GM18909 (cell line): Measurements from ENCODE around the gene AQP6.
"Not testable (repeated sequence)": the region's sequence is repeated elsewhere in the genome, so short reads cannot be mapped to it uniquely, and the experiment has no call there.

Experiments
- ATAC-seq: cut with Tn5 transposase; IDR thresholded peaks from one replicate; pipeline ENCODE4 v1.9.1; 2021; ENCODE audit warnings: mild to moderate bottlenecking; ENCODE audit not compliant: unreplicated experiment, poor library complexity

The AQP6 gene

DNA sequence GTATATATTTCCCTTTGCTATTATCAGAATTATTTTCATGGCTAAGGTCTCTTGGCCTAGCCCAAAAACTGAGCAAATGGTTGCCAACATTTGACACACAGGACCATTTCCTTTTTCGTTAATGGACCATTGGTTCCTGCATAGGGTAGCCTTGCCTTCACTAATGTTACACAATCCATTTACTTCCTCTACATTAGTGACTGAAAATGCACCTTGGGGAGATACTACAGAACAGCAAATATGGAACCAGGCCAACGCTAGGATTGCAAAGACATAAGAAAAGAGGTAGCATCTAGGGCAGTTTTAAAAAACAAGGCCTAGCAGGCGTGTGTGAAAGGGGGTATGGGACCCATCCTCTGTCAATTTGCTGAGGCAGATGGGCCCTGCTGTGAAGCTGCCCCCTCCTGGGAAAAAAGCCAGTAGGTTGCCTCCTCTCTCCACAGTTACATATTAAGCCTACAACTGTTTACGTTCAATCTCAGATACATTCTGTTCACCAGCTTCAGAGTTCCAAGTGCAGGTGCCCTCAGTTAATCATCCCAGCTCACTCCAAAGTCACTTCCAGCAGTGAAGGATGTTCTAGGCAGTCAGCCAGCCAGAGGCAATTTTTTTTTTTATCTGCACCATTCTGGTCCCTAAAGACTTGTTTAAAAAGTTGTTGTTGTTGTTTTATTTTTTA lies 15.0 kb downstream of the AQP6 start:
- no peak for ATAC-seq

DNA sequence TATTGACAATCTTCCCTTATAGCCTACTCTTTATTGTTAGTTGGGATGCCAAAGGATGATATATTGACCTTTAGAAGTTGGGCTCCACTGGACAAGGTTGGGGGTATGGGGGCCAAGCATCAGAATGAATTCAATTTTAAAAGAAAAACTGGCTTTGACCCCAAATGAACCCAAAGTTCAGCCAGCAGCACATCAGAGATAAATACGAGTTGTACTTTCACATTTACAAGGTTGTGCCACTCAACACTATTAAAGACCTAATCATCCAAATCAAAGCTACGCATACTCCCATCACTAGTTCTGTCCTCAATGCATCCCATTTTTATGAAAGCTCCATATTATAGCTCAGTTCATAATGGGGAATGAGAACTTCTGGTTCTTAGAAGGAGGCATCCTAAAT lies 16.7 kb downstream of the AQP6 start:
- not testable (repeated sequence) for ATAC-seq

DNA sequence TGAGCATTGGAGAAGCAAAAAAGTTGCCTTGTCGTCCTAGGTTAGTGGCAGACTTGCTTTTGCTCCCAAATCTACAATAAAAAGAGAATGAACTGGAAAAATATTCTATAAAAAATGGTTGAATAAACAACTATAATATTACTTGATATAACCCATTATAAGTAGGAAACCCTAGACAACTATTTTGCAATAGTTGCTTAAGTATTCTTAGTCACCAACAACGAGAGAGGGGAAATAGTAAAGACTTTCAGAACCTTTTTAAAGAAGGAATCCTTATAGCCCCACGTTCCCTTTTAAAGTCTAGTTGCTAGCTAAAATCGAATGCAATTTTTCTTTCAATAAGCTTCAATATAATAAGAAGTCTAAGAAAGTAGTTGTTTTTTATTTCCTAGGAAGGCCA lies 17.5 kb downstream of the AQP6 start:
- no peak for ATAC-seq

DNA sequence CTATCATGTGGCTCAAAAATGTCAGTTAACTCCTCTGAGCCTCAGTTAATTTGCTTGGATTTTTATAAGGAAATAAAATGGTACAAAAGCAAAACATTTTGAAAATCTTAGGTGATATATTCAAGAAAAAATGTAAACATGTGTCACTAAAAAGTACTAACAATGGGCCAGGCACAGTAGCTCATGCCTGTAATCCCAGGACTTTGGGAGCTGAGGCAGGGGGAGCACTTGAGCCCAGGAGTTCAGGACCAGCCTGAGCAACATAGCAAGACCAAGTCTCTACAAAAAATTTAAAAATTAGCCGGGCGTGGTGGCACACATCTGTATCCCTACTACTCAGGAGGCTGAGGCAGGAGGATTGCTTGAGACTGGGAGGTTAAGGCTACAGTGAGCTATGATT lies 25.7 kb downstream of the AQP6 start:
- no peak for ATAC-seq

DNA sequence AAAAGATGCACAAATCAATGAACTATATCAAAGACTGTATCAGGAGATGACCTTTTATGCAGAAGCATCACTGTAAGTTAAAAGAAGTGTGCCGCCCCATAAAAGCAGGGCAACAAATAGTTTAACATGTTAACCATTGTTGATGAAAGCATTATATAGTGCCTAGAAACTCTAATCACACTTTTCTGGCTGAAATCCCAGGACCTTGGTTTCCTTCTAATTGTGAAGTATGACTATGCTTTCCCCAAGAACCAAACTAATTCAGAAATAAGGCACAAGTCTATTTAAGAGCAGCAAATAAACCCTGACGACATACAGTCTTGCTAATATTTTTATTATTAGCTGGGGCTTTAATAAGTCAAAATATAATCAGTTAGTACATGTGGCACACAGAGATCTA lies 30.8 kb downstream of the AQP6 start:
- ATAC-seq: no peak

DNA sequence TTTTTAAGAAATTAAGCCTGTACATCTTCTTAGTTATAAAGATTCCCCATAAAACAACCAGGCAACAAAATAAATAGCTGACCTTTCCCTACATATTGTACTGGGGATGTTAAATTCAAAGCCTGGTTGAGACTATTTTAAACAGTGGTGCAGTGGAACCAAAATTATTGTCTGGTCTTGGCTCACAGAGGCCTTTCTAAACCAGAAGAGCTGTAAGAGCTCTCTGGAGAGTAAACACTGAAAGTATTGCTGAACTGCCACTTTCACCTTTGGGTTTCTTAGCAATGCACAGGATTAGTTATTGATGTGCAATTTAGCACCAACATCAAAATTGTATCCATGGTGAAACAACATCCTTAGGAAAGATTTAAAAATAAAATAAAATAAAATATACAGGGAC lies 31.9 kb downstream of the AQP6 start:
- ATAC-seq: no peak

DNA sequence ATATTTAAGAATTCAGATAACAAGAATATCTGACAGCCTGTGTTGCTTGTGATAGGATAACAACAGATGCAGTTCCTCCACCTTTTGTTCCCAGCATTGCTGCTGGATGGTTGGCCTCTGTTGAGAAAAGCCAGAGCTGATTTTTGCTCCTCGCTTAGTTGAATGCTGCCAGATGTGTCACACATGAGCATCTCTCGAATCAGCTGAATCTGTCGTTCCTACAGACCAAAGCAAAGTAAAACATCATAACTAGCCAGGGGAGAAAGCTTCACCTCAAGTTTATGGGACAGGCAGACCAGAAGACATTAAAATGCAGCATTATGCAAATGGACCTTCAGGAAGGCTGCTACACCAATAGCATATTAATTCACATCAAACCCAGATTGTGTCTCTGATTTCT lies 32.4 kb downstream of the AQP6 start:
- no peak for ATAC-seq

DNA sequence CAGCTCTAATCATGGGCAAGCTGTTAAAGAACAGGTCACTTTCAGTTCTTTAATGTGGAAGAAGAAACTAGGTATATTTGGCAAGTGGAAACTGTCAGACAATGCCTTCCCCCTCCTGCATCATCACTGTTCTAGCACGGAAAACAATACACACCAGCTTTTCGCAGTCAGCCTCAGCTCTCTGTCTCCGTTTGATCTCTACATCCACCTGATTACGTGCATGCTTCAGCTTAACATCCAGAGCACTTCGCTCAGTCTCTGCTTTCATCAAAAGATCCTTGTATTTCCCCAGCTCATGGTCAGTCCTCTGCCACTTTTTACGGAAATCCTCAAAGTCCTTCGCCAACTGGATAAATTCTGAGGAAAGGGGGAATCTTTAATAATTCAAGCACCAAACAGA lies 33.5 kb downstream of the AQP6 start:
- ATAC-seq: no peak

DNA sequence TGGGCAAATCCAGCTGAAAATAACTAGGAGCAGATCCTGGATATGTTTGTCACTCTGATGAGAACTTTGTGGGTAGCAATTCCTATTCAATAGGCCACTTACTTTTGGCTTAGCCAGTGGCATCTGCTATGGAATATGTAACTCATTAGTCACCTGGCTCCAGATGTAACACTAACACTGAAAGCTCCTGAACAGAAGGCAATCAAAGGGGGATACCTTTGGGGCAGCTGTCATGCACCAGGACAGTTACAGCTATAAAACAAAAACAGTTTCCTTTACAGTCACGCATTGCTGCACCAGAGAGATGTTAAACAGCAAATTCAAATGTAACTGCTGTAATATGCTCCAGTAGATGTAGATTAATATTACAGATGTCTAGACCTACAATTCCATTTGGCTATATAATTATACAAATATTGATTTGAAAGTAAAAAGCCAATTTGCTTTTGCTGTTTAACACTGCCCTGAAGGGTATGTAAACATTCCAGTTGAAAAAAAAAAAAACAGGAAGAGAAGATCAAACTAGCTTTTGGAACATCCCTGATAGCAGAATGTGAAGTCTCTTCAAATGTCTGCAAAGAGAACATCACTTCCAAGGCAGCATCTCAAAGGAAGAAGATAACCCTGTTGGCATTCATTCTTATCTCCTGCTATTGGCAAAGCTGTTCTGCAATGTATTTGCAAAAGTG lies 34.2 kb downstream of the AQP6 start:
- ATAC-seq: no peak

DNA sequence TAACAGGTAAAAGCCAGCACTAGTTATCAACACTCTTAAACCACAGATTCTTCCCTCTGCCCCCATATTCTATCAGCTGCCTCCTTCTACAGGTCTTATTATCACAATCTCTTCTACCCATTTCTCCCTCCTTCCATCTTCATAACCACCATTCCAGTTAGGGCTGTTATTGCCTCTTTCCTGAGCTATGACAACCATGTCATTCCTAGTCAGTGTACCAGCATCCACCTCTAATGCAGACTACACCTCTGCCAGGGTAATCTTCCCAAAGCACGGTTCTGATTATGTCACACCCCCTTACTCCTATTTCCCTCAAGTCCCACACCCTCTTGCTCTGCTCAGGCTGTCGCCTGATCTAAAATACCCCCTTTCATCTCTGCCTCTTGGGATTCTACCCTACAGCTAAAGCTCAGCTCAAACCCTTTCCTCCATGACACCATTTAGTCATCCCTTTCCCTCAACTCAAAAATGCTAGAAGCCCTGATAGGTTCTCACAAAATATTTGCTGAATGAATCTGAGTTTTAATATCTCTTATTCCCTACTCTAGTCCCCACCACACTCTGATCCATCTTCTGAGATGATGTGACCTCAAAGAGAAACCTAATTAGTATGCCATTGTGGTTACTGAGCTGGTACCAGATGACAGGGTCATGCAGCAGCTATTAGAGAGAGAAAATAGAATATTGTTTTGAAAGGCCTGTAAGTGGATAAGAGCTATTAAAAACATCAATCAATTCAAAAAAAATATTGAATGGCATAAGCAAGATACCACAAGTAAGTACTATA lies 40.8 kb downstream of the AQP6 start:
- ATAC-seq: no peak

DNA sequence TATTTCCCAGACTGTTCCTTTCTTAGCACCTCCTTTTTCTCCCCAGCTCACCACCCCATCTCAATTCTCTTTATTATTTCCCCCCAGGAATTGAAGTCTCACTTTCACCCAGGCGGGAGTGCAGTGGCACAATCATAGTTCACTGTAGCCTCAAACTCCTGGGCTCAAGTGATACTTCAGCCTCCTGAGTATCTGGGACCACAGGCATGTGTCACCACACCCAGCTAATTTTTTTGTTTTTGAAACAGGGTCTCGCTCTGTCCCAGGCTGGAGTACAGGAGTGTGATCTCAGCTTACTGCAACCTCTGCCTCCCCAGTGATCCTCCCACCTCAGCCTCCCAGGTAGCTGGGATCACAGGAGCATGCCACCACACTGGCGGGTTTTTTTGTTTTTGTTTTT lies 41.6 kb downstream of the AQP6 start:
- ATAC-seq: no peak

DNA sequence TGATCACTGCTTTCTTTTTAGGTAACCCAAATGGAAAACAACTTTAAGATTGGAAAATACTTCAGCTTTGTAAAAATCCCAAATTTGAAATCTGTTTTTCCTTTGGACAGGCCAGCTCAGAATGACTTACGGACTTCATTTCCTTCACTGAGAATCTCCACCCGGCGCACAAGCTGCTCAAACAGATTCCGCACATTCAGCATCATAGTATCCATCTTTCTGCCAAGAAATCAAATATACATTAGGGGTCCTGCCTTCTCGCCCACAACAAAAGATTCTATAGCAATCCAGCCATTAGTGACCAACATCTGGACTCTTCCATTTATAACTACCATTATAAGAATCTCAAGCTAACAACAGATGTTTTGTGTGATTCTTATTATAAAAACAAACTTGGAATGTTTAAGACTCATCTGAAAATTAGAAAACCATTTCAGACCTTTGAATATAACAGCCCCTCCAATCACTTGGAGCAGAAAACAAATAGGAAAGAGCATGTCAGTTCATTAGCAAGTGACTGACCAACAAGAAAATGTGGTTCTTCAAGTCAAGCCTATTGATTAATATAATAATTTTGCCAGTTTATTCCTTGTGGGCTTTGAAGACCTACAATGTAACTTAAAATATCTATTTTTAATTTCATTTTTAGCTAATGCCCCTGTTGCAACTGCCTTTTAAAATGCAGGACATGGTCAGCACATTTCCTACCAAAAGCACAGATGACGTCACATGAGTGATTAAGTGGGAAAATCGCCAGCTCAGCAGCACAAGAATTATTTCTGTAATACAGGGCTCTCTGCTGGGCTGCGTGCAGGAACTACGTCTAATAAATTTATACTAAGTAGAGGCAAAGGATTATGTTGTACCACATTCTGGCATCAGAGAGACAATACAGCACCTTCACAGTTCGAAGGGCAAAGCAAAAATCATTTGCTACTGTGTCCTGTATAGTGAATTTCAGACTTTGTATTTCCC lies 44.0 kb downstream of the AQP6 start:
- no peak for ATAC-seq

DNA sequence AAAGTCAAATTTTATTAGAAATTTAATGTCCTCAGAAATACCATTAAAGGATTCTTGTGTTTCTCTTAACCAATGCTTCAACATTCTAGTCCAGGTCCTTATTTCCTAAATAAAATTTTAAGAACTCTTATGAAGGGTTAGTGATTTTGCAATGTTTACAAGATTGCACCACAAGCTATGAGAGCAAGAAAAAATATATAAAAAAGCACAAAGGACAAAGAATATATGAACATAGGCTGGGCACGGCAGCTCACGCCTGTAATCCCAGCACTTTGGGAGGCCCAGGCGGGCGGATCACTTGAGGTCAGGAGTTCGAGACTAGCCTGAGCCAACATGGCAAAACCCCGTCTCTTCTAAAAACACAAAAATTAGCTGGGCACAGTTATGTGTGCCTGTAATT lies 44.9 kb downstream of the AQP6 start:
- ATAC-seq: no peak

DNA sequence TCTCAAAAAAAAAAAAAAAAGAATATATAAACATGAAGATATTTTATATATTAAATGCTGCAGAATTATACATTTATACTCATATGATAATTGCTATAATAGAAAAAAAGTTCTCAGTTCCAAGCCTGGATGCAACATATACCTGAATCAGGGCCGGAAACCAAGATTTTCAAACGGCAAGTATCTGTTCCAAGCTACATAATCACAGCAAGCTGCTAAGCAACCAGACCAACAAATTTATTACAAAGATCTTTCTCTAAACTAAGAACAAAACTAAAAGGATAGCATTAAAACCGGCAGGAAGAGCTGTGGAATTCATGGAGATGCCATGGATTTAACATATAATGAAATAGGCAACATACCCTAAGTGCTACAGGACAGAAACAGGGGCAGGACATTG lies 45.4 kb downstream of the AQP6 start:
- ATAC-seq: no peak

DNA sequence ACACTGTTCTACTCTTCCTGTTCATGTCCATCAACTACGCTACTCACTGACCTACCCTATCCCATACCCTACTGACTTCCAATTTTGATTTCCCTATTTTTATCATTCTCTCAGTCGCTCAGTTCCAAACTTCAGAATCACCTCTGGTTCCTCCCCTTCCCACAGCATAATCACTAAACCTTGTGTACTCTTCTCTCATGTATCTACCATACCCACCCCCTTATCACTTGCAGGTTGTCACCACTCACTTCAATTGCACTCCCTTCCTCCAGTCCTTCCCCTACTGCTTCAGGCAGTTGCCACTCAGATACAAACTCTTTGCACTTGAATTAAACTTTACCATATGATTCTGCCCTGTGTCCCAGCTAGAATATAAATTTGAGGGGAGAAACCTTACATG lies 46.2 kb downstream of the AQP6 start:
- no peak for ATAC-seq

DNA sequence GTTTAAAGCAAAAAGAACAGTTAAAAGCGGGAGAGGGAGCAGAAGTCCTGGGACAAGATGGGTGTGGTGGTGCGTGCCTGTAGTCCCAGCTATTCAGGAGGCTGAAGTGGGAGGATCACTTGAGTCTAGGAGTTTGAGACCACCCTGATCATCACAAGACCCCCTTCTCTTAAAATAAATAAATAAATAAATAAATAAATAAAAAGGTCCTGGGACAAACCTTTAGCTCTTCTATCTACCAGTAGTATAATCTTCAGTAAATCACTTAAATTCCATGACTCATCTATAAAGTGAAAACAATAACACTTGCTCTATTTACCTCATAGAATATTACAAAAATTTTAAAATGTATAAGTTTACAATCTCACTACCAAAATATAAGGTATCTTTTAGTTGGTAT lies 46.8 kb downstream of the AQP6 start:
- no peak for ATAC-seq

DNA sequence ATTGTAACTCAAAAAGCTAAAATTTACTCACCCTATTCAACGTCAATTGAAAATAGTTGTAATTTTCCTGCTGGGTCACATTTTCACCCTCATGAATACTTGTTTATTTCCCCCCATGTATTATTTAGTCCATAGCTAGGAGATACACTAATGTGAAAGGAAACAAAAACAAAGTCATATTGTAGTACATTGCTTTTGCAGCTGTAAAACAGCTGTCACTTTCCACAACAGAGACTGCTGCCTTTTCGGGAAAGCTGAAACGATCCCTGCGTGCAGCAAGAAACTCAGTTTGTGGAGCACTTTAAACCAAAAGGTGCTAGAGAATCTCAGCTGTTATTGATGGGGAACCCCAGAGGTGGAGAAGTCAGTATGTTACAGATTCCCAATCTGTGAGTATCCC lies 48.3 kb downstream of the AQP6 start:
- no peak for ATAC-seq

DNA sequence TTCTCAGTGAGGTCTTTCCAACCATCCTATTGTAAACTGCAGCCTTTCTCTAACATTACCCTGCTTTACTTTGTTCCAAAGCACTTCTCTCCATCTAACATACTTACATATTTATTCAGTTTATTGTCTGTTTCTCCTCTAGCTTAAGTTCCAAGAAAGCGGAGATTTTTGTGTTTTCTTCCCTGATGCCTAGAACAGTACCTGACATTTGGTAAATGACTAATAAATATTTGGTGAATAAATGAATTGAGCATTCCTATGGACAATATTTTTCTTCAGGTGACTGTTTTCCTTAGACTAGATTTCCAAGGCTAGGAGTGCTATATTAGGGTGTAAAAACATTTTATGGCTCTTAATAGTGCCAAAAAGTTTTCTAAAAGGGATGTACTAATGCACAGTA lies 50.2 kb downstream of the AQP6 start:
- ATAC-seq: no peak

DNA sequence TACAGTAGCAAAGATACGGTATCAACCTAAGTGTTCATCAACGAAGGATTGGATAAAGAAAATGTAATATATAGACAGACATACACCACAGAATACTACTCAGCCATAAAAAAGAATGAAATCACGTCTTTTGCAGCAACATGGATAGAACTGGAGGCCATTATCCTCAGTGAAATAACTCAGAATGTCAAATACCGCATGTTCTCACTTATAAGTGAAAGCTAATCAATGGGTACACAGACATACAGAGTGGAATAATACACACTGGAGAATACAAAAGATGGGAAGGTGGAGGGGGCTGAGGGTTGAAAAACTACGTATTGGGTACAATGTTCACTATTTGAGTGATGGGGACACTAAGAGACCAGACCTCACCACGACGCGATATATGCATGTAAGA lies 51.5 kb downstream of the AQP6 start:
- ATAC-seq: no peak

DNA sequence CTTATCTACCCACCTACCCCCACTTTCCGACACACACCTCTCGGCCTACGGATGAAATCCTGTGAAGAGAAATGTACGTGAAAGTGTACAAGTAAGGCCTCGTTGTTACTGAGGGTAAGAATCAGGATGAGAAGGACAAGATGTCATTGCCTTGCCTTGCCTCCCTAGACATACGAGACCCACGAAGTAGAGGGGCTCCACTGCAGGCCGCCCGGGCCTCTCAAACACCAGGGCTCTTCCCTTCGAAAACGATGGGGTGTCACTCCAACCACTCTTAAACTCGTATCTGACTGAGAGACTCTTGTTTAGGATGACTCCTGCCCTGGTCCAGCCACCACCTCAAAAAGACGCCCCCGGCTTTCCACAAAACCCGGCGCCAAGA lies 52.0 kb downstream of the AQP6 start:
- ATAC-seq: peak; percentile 13
